Right ventricle myocardium inferior (tissue), 1 donor: ENCODE data around the gene MLEC. TPM values are rescaled to one million over a fixed set of nuclear protein-coding genes. Genes with fewer than 3 reads are reported as not detected.

ENCODE experiments used
- total RNA-seq: library from RNA; stranded (reverse); fragmentation: NEBNext Ultra II Directional; extraction: Animal tissue kit (Norgen Biotek cat#: 25700); gene quantifications from one replicate; pipeline ENCODE4 v1.2.1, GENCODE V29; 2021
- donor health status: DM: no; HTN: yes; CAD: no; lungs with severe emphysema.

MLEC gene
- total RNA-seq, 1 donor from 2014 or later, result 128 TPM

Other genes starting within 250 kb of the MLEC start
- 135 TPM for gene COX6A1, start 249.0 kb upstream of the MLEC start, total RNA-seq
- gene TRIAP1, start 240.8 kb upstream of the MLEC start, total RNA-seq, result 16.1 TPM
- 12.1 TPM for gene GATC, start 240.7 kb upstream of the MLEC start, total RNA-seq
- gene SRSF9, start 217.4 kb upstream of the MLEC start, total RNA-seq, result 40.1 TPM
- gene DYNLL1, start 191.0 kb upstream of the MLEC start, total RNA-seq, result 166 TPM
- gene COQ5, start 158.0 kb upstream of the MLEC start, total RNA-seq, result 42.9 TPM
- gene RNF10, start 152.8 kb upstream of the MLEC start, total RNA-seq, result 294 TPM
- 39.3 TPM for gene POP5, start 105.7 kb upstream of the MLEC start, total RNA-seq
- 5.5 TPM for gene CABP1, start 46.5 kb upstream of the MLEC start, total RNA-seq
- 14.0 TPM for gene UNC119B, start 23.3 kb downstream of the MLEC start, total RNA-seq
- 108 TPM for gene ACADS, start 38.7 kb downstream of the MLEC start, total RNA-seq
- gene SPPL3, start 217.2 kb downstream of the MLEC start, total RNA-seq, result 30.4 TPM